GM18517 (cell line): ENCODE data around the gene TTC16.

Experiments used
- ATAC-seq: cut with Tn5 transposase; IDR thresholded peaks from one replicate; pipeline ENCODE4 v1.9.1; 2021; ENCODE audit warnings: mild to moderate bottlenecking, moderate library complexity; ENCODE audit not compliant: unreplicated experiment

The TTC16 gene, protein sequence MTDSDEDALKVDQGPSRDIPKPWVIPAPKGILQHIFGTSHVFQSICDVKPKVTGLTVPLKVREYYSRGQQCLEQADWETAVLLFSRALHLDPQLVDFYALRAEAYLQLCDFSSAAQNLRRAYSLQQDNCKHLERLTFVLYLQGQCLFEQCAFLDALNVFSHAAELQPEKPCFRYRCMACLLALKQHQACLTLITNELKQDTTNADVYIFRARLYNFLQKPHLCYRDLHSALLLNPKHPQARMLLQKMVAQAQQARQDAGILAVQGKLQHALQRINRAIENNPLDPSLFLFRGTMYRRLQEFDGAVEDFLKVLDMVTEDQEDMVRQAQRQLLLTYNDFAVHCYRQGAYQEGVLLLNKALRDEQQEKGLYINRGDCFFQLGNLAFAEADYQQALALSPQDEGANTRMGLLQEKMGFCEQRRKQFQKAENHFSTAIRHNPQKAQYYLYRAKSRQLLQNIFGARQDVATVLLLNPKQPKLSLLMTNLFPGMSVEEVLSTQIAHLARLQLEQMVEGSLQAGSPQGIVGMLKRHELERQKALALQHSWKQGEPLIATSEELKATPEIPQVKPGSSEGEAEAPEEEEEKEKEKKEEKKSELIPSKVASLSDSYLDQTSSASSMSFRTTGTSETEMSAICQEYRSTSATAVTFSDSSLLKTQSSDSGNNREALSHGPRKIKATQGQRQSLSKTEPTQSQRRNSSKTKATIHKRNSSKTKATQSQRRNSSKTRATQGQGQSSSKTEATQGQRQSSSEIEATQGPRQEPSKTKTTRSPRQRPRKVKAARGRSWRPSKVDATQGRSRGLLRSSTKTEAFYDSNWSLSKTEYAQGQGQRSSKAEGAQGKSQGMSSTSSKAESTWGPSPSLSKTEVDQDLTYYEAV

DNA sequence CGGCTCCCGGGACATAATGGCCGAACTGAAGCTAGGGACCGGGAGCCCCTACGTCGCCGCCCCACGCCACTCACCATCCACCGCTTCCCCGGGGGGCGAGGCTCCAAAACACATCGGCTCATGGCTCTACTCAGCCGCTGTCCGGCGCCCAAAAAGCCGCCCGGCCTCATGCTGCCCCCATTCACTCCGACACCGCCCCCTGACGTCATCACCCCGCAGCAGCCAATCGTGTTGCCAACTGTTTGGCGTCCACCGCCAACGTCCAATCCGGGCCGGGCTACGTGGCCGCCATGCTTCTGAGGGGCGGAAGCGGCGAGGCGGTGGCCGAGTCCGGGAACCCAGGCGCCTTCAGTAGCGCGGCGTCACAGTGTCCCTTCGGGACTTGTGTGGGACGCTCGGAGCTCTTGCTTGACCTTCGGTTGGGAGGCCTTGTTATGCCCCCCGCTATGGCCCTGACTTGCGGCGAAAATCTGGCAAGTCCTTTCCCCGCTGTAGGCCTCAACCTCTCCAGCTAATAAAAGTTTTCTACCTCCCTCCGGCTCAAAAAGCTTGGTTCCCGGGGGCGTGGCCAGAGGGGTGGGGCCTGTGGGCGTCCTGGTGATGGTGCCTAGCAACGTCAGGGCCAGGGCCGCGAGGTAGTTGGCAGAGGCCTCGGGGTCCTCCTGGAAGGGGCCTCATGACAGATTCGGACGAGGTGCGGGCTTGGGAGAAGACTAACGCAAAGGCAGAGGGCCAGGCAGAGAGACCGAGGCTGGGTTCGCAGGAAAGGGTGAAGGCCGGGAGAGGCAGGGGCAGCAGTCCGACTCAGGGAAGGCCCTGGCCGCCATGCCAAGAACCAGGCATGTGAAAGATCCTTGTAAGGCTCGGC, at the start of gene TTC16, which contains the start of gene PTRH1:
TTC16 (plus strand) TSS at position 610 of the 868 bp plus-strand sequence; CDS start at position 677, 67 bp downstream.
PTRH1 (minus strand) TSS at position 194 of the 868 bp plus-strand sequence; CDS start at position 170, 24 bp downstream.
- peak; percentile 80 for ATAC-seq

DNA sequence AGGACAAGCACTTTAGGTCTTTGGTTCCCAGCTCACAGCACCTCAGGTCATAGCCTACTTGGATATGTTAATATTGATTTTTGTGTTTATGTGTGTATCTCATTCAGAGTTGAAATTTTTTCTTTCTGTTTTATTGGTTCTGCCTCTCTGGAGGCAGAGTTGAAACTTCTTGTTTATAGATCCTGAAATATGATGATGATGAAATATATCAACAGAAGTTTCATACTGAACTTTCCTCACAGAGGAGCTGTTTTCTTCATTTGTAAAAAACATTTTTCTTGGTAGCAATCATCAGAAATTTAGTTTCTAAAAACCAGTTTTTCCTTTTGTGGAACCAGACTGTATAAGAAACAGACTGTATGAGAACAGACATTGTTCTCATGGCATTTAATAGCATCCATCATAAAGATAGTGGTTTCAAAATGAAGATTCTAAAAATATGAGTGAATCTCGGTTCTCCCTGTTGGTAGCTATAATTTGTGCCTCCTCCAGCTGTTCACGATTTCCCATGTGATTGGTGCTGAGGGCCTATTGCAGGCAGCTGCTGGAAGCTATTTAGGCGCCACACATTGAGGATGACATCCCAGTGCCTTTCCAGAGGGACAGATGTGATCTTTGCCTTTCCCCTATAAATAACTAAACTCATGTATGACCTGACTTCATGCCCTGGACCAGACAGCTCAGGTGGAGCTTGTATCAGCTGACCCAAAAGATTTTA, 48.6 kb upstream of the TTC16 start:
- ATAC-seq, result no peak

DNA sequence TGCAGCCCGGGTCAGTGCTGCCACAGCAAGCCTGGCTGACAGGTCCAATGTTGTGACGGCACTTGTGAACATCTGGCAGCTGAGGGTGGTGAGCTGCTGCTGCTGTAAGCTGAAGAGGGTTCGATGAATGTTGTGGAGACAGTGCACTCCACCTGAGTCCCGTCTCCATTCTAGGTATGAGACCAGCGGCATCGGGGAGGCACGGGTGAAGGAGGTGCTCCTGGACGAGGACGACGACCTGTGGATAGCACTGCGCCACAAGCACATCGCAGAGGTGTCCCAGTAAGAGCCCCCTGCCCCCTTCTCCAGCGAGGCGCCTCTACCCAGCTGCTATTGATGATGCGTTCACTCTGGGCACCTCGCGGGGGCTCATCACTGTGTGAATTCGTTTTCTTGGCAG, 48.0 kb upstream of the TTC16 start:
- ATAC-seq, result no peak

DNA sequence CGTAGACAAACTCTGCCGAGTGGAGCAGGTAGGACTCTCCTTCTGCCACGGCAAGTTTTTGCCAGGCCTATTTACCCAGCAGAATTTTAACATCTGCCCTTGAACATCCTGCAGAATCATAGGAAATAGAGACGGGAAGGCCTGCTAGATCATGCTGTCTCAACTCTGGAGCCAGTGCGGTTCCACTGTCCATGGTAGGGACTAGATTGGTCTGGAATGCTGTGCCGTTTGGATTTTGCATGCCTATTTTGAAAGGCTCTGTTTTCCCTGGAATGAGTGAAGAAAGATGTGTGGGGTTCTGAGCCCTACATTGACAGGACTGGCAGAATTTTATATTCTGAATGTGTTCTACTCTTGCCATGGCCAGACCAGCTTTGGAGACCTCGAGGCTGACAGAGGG, 42.6 kb upstream of the TTC16 start:
- ATAC-seq, result no peak

DNA sequence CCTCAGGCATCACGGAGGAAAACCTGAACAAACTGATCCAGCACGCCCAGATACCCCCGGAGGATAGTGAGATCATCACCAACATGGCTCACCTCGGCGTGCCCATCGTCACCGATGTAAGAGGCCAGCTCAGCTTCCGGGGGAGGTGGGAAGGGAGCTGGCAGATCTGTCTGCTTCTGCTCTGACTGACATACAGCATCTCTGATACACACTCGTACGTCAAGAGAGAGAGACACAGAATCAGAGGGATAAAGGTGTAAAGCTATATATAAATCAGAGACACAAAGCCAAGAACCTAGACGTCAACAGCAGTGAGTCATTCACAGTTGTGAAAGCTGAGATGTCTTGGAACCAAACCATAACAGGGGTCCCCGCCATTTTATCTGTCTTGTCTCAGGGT, 39.2 kb upstream of the TTC16 start:
- ATAC-seq, result no peak

DNA sequence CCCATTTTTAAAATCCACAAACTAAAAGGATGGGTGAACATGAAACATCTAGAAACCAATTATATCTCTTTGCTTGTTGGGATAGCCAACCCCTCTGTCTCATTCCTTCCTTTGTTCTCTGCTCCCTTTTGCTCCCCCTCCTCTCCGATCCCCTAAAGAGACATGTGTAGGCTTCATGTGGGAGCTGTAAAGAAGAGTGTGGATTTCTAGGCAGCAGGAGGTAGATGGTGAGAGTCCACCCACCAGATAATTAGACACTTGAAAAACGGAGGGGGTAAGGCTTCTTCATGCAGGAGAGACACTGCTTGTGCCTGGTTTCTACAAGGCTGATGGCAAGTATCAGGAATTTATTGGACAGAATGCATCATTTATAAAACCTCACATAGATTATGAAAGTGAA, 36.4 kb upstream of the TTC16 start:
- no peak for ATAC-seq

DNA sequence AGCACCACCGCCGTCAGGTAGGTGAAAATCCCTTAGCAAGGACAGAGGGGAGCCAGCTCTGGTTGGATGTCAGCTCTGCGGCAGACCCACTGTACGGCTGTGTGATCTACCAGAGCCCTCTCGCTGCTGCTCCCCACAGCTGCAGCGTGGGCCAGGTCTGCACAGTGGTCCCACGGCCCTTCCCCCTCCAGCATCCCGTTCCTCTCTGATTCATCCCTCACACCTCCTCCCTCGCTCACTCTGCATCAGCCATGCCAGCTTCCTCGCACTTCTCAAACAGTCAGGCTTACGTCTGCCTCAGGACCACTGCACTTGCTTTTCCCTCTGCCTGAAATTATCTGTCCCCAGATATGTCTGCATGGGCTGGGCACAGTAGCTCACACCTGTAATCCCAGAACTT, 35.7 kb upstream of the TTC16 start:
- ATAC-seq, result no peak

DNA sequence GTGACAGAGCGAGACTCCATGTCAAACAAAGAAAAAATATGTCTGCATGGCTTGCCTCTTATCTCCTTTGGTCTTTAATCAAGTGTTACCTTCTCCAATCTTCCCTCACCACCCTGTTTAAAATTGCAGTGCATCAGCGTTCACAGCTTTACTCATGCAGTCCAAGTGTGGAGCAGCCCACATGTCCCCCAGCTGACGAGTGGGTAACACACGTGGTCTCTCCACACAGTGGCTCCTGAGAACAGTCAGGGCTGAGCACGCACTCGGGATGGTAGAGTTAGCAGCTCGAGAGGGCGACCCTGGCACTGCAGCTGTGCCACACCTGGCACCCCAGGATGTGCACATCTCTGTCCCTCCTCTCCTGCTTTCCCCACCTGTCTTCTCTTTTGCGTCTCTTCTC, 35.0 kb upstream of the TTC16 start:
- no peak for ATAC-seq

DNA sequence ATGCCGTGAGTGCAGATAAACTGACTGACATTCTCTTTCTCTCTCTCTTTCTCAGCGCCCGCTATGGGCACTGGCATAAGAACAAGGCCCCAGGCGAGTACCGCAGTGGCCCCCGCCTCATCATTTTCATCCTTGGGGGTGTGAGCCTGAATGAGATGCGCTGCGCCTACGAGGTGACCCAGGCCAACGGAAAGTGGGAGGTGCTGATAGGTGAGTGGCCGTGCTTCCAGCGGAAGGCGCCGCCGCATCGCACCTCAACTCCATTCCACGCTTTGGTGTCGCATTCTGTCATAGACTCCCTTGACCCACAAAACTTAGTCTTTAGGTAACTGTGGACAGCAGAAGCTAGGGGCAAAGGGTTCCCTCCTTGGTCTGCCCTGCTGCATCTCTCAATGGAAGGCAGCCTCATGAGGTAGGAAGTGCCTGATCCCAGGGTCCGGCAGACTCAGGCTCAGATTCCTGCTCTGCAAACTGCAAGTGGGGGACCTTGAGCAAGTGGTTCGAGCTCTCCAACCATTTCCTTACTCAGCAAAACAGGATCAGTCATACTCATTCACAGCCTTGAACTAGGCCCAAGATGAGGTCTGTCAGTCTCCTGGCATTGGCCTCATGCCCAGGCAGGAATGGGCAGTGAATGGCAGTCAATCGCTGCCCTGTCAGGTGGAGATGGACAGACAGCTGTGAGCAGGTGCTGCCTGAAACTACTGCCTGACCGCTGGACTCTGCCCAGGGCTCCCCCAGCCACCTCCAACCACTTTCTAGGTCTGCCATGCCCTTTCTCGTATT, 33.3 kb upstream of the TTC16 start:
- no peak for ATAC-seq

DNA sequence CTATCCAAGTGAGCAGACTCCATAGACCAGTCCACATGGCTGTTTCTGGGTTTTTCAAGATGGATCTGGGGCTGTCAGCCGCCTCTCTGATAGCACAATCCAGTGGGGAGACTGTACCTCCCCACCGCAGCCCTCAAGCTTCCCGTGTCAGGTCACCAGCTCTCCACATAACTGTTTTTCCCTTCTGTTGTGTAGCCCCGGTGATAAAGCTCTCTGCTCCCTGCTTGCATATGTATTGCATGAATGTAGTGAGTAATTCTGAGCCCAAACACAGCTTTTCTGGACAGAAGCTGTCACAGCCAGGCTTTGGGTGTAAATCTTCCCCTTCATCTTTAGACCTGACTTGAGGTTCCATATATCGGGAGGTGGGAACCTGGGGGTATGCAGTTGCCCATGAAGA, 32.2 kb upstream of the TTC16 start:
- no peak for ATAC-seq

DNA sequence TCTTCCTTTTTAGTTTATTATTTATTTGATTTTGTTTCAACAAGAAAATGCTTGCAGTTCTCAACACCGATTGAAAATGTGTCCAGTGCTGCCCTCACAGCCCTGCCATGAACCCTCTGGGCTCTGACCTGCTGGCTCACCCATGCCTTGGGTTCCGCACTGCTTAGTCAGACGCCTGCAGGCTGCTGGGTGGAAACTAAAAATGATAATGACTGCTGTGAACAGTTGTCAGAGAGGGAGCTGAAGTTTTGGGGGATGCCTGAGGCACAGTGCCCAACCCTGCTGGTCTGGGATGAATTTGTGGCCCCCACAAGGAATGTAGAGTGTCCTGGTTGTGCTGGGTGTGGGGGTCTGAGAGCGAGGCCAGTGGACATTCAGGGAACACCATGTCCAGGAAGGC, 31.3 kb upstream of the TTC16 start:
- no peak for ATAC-seq

DNA sequence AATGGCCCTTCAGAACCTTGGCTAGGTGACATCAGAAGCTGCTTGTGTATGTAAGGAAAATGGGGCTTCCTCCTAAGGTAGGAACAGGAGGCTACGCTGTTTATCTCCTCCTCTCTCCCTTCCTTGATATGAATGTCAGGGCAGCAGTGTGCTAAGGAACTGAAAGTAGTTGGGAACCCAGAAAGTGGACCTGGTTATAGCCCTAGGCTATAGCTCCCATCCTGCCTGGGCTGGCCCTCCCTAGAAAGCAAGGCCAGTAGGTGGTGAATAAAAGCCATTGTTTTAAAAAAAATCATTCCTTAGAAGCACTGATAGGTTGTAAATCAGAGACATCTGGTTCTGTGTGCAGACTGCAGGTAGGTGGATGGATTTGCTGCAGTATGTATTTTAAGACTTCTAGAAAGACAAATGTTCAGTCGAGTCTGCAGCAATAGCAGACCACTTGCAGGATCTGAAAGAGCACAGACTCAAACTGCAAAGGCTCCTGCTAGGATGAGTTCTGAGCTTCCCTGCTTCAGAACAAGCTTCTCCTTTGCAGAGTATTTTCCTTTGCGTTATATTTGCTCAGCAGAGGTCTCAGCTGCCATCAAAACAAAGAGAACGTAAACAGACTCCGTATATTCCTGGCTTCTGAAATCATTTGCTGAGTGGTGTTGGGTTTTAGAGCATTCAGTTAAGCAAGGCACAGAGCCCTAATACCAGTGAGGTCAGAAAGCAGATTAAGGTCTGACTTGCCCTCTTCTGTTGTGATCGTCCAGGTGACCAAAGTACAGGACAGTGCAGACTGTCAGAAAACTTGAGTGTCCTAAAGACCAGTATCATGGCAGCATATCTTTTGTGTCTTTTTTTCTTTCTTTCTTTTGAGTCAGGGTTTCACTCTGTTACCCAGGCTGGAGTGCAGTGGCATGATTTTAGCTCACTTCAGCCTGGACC, 29.2 kb upstream of the TTC16 start:
- no peak for ATAC-seq

DNA sequence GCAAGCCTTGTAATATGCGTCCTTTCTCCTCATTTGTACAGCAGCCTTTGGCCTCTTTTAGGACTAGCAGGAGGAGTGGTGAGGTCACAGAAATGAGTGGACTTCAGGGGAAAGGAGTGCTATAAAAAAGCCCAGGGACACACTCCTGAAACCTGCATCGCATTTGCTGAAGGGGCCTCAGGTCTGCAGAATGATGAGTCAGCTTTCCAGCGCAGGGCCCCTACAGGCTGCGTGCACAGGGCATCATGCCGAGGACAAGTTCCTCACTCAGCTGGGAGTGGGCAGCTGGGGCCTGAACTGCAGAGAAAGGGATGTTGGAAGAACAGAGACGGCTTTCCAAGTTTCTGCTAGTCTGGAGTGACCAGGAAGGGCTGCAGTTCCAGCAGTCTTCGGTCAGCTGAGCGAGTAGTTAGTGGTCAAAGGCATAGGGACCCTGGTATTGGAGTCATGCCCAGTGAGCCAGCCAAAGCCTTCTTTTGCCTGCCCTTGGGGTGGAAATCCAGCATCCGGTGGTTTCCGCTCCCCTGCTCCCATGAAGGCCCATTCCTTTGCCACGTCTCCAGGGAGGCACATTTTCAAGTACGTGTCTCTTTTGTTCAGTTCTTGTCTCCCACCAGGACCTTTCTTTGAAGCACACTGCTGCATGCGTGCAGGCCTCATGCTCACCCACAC, 26.4 kb upstream of the TTC16 start:
- no peak for ATAC-seq

DNA sequence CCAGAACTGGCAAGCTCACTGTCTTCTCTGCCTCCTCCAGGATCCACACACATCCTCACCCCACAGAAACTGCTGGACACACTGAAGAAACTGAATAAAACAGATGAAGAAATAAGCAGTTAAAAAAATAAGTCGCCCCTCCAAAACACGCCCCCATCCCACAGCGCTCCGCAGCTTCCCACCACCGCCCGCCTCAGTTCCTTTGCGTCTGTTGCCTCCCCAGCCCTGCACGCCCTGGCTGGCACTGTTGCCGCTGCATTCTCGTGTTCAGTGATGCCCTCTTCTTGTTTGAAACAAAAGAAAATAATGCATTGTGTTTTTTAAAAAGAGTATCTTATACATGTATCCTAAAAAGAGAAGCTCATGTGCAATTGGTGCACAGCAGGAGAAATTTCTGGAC, 25.1 kb upstream of the TTC16 start:
- ATAC-seq, result no peak

DNA sequence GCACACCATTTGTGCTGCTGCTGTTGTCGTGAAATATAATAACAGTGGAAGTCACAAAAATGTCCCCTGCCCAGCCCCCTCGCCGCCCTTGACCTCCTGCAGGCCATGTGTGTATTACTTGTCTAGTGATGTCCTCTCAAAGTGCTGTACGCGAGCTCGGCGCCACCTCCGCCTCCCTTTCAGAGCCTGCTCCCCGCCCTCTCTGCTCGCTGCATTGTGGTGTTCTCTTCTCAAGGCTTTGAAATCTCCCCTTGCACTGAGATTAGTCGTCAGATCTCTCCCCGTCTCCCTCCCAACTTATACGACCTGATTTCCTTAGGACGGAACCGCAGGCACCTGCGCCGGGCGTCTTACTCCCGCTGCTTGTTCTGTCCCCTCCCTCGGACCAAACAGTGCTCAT, 23.8 kb upstream of the TTC16 start:
- no peak for ATAC-seq

DNA sequence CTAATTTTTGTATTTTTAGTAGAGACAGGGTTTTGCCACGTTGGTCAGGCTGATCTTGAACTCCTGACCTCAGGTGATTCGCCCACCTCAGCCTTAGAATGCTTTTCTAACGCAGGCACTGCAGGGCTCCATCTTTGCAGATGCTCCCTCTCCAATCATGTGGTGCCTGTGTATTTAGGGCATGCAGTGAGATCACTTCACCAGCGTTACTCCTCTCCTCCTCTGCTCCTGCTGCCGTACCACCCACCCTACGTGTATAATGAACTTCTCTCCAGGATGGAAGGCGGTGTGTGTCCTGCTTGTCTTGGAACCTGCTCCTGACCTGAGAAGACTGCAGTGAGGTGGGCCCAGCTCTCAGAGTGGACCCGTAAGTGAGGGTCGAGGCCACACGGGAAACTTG, 22.7 kb upstream of the TTC16 start:
- ATAC-seq, result no peak

DNA sequence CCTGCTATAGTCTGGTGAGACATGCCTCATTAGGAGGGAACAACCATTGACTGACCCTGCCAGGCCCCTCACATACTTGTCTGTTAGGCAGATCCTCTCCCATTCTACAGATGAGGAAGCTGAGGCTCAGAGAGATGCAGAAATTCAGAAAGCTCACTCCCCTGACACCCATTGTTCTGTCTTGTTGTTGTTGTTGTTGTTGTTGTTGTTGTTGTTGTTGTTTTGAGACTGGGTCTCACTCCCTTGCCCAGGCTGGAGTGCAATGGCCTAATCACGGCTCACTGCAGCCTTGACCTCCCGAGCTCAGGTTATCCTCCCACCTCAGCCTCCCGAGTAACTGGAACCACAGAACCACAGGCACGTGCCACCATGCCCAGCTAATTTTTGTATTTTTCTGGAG, 22.2 kb upstream of the TTC16 start:
- ATAC-seq, result no peak
